Measurements from ENCODE around the gene MYH7. TPM values are rescaled to one million over a fixed set of nuclear protein-coding genes. Genes with fewer than 3 reads are reported as not detected.

The MYH7 gene
- total RNA-seq, 2 experiments from 2014 or later: not detected

GRCh38 chr14:23385244-23385641 is 50.2 kb downstream of the MYH7 start:
- DNase-seq: no peak
- Mint-ChIP-seq H3K27ac (no peak overlapping the region), H3K4me1 (ENCODE audit: low read depth) (no peaks in the 10 kb centered on the region), H3K27me3 (ENCODE audit: low read depth) (no peaks in the 10 kb centered on the region), H3K36me3 (ENCODE audit: low read depth) (no peaks in the 10 kb centered on the region), H3K9me3 (no peaks in the 10 kb centered on the region), H3K4me3 (no peak overlapping the region)
- CTCF ChIA-PET: interaction anchor here (0.6 to 1.0 kb wide), 3 partner anchors 58 to 157 kb away, joined by 3 to 7 read pairs (median 3); no protein-coding TSS in a partner anchor
- intact Hi-C loops (cut with micrococcal nuclease): no loop called here

GRCh38 chr14:23384364-23385080 is 50.9 kb downstream of the MYH7 start:
- Mint-ChIP-seq H3K4me1 (ENCODE audit: low read depth) (no peaks in the 10 kb centered on the region), H3K27ac (no peak overlapping the region), H3K27me3 (ENCODE audit: low read depth) (no peaks in the 10 kb centered on the region), H3K4me3 (no peak overlapping the region), H3K9me3 (no peaks in the 10 kb centered on the region), H3K36me3 (ENCODE audit: low read depth) (no peaks in the 10 kb centered on the region)
- DNase-seq: no peak
- CTCF ChIA-PET: interaction anchor here (0.6 to 1.0 kb wide), 4 partner anchors 55 to 157 kb away, joined by 3 to 4 read pairs (median 3); no protein-coding TSS in a partner anchor
- intact Hi-C loops (cut with micrococcal nuclease): no loop called here

- DNase-seq: no peak
- Mint-ChIP-seq H3K4me3 (no peak overlapping the region), H3K4me1 (ENCODE audit: low read depth) (no peaks in the 10 kb centered on the region), H3K27me3 (ENCODE audit: low read depth) (no peaks in the 10 kb centered on the region), H3K9me3 (no peaks in the 10 kb centered on the region), H3K36me3 (ENCODE audit: low read depth) (no peaks in the 10 kb centered on the region), H3K27ac (no peak overlapping the region)
- CTCF ChIA-PET: interaction anchor here (0.9 to 1.8 kb wide), 9 partner anchors 10 to 262 kb away, joined by 3 to 12 read pairs (median 4); partner anchors contain the start of gene SLC22A17
- intact Hi-C loops (cut with micrococcal nuclease): no loop called here
These were observed 52.6 kb downstream of the MYH7 start for GRCh38 chr14:23382731-23383440.

- Mint-ChIP-seq H3K36me3 (ENCODE audit: low read depth) (no peaks in the 10 kb centered on the region), H3K4me3 (no peak overlapping the region), H3K27ac (no peak overlapping the region), H3K9me3 (no peaks in the 10 kb centered on the region), H3K4me1 (ENCODE audit: low read depth) (no peaks in the 10 kb centered on the region), H3K27me3 (ENCODE audit: low read depth) (no peaks in the 10 kb centered on the region)
- intact Hi-C loops (cut with micrococcal nuclease): no loop called here
- no peak for DNase-seq
- CTCF ChIA-PET: interaction anchor here (0.6 to 1.8 kb wide), 6 partner anchors 13 to 195 kb away, joined by 3 to 12 read pairs (median 4); no protein-coding TSS in a partner anchor
These were observed 53.2 kb downstream of the MYH7 start for GRCh38 chr14:23382276-23382675.

GRCh38 chr14:23381871-23382270 is 53.6 kb downstream of the MYH7 start:
- intact Hi-C loops (cut with micrococcal nuclease): no loop called here

GRCh38 chr14:23380976-23381375 is 54.5 kb downstream of the MYH7 start:
- Mint-ChIP-seq H3K4me1 (ENCODE audit: low read depth) (no peaks in the 10 kb centered on the region), H3K27ac (no peak overlapping the region), H3K36me3 (ENCODE audit: low read depth) (no peaks in the 10 kb centered on the region), H3K27me3 (ENCODE audit: low read depth) (no peaks in the 10 kb centered on the region), H3K9me3 (no peaks in the 10 kb centered on the region), H3K4me3 (no peak overlapping the region)
- DNase-seq: no peak
- intact Hi-C loops (cut with micrococcal nuclease): loop anchor here (1.0 kb wide), 4 partner anchors 53 to 312 kb away; no protein-coding TSS in a partner anchor
- CTCF ChIA-PET: interaction anchor here (0.9 to 4.8 kb wide), 21 partner anchors 9 to 303 kb away, joined by 3 to 76 read pairs (median 4); partner anchors contain the start of genes HOMEZ and PABPN1

More at GRCh38 chr14:23381871-23382270, 53.6 kb downstream of the MYH7 start:
- no peaks in the 10 kb centered on the region for H3K36me3 Mint-ChIP-seq (ENCODE audit: low read depth)
- DNase-seq: no peak
- H3K9me3 Mint-ChIP-seq: no peaks in the 10 kb centered on the region
- H3K27me3 Mint-ChIP-seq (ENCODE audit: low read depth): no peaks in the 10 kb centered on the region
- H3K4me1 Mint-ChIP-seq (ENCODE audit: low read depth): no peaks in the 10 kb centered on the region
- no peak overlapping the region for H3K4me3 Mint-ChIP-seq
- H3K27ac Mint-ChIP-seq: no peak overlapping the region
- CTCF ChIA-PET: interaction anchor here (0.6 to 1.8 kb wide), 5 partner anchors 13 to 261 kb away, joined by 3 to 12 read pairs (median 4); no protein-coding TSS in a partner anchor

GRCh38 chr14:23380197-23380914 is 55.1 kb downstream of the MYH7 start:
- intact Hi-C loops (cut with micrococcal nuclease): loop anchor here (1.0 kb wide), 4 partner anchors 52 to 311 kb away; no protein-coding TSS in a partner anchor
- CTCF ChIA-PET: interaction anchor here (0.6 to 4.8 kb wide), 38 partner anchors 10 to 303 kb away, joined by 3 to 76 read pairs (median 3); partner anchors contain the start of genes HOMEZ and PABPN1
- no peaks in the 10 kb centered on the region for H3K36me3 Mint-ChIP-seq (ENCODE audit: low read depth)
- H3K4me3 Mint-ChIP-seq: no peak overlapping the region
- no peaks in the 10 kb centered on the region for H3K4me1 Mint-ChIP-seq (ENCODE audit: low read depth)
- DNase-seq: no peak
- no peaks in the 10 kb centered on the region for H3K9me3 Mint-ChIP-seq
- no peak overlapping the region for H3K27ac Mint-ChIP-seq
- no peaks in the 10 kb centered on the region for H3K27me3 Mint-ChIP-seq (ENCODE audit: low read depth)

- Mint-ChIP-seq H3K4me3 (no peak overlapping the region), H3K9me3 (no peaks in the 10 kb centered on the region), H3K36me3 (ENCODE audit: low read depth) (no peaks in the 10 kb centered on the region), H3K27ac (no peak overlapping the region), H3K4me1 (ENCODE audit: low read depth) (no peaks in the 10 kb centered on the region), H3K27me3 (ENCODE audit: low read depth) (no peaks in the 10 kb centered on the region)
- CTCF ChIA-PET: interaction anchor here (0.6 to 4.8 kb wide), 36 partner anchors 10 to 302 kb away, joined by 3 to 76 read pairs (median 3); partner anchors contain the start of gene PABPN1
- peak; percentile 66 for DNase-seq
- intact Hi-C loops (cut with micrococcal nuclease): loop anchor here (1.0 kb wide), 4 partner anchors 51 to 310 kb away; no protein-coding TSS in a partner anchor
These were observed 55.9 kb downstream of the MYH7 start for GRCh38 chr14:23379366-23380196.

- CTCF ChIA-PET: interaction anchor here (0.8 to 4.8 kb wide), 9 partner anchors 15 to 258 kb away, joined by 3 to 76 read pairs (median 12); no protein-coding TSS in a partner anchor
- Mint-ChIP-seq H3K36me3 (ENCODE audit: low read depth) (no peaks in the 10 kb centered on the region), H3K27ac (no peak overlapping the region), H3K9me3 (no peaks in the 10 kb centered on the region), H3K4me3 (no peak overlapping the region), H3K27me3 (ENCODE audit: low read depth) (no peaks in the 10 kb centered on the region), H3K4me1 (ENCODE audit: low read depth) (no peaks in the 10 kb centered on the region)
- DNase-seq: no peak
- intact Hi-C loops (cut with micrococcal nuclease): no loop called here
These were observed 56.7 kb downstream of the MYH7 start for GRCh38 chr14:23378612-23379220.

- no peaks in the 10 kb centered on the region for H3K27me3 Mint-ChIP-seq (ENCODE audit: low read depth)
- intact Hi-C loops (cut with micrococcal nuclease): no loop called here
- CTCF ChIA-PET: interaction anchor here (0.8 to 4.8 kb wide), 9 partner anchors 10 to 257 kb away, joined by 3 to 76 read pairs (median 4); no protein-coding TSS in a partner anchor
- no peaks in the 10 kb centered on the region for H3K4me1 Mint-ChIP-seq (ENCODE audit: low read depth)
- no peak overlapping the region for H3K27ac Mint-ChIP-seq
- DNase-seq: no peak
- no peaks in the 10 kb centered on the region for H3K9me3 Mint-ChIP-seq
- H3K36me3 Mint-ChIP-seq (ENCODE audit: low read depth): no peaks in the 10 kb centered on the region
- H3K4me3 Mint-ChIP-seq: no peak overlapping the region
These were observed 57.6 kb downstream of the MYH7 start for GRCh38 chr14:23377573-23378563.
